ENCODE results near the gene RECK.

Gene RECK

GRCh38 chr9:36029202-36029601 is 7.5 kb upstream of the RECK start:
- DNase-seq (ENCODE audit: low read depth), result no peak

- DNase-seq (ENCODE audit: low read depth), result no peak
These were observed 6.8 kb upstream of the RECK start for GRCh38 chr9:36029765-36030528.

- no peak for DNase-seq (ENCODE audit: low read depth)
These were observed 5.8 kb upstream of the RECK start for GRCh38 chr9:36030871-36031270.

- no peak for DNase-seq (ENCODE audit: low read depth)
These were observed 4.7 kb upstream of the RECK start for GRCh38 chr9:36031774-36032555.

- DNase-seq (ENCODE audit: low read depth), result no peak
These were observed 2.9 kb upstream of the RECK start for GRCh38 chr9:36033788-36034187.

GRCh38 chr9:36034234-36034633 is 2.5 kb upstream of the RECK start:
- no peak for DNase-seq (ENCODE audit: low read depth)

- DNase-seq (ENCODE audit: low read depth), result no peak
These were observed 1.7 kb upstream of the RECK start for GRCh38 chr9:36035006-36035405.

GRCh38 chr9:36036253-36036779 is 397 bp upstream of the RECK start:
- no peak for DNase-seq (ENCODE audit: low read depth)

- DNase-seq (ENCODE audit: low read depth), result no peak
These were observed 923 bp downstream of the RECK start for GRCh38 chr9:36037549-36038122.

- no peak for DNase-seq (ENCODE audit: low read depth)
These were observed 2.4 kb downstream of the RECK start for GRCh38 chr9:36039121-36039520.

- no peak for DNase-seq (ENCODE audit: low read depth)
These were observed 3.0 kb downstream of the RECK start for GRCh38 chr9:36039696-36040095.

GRCh38 chr9:36040271-36040925 is 3.7 kb downstream of the RECK start:
- DNase-seq (ENCODE audit: low read depth), result no peak

GRCh38 chr9:36041506-36041905 is 4.8 kb downstream of the RECK start:
- DNase-seq (ENCODE audit: low read depth), result no peak

GRCh38 chr9:36045610-36046009 is 8.9 kb downstream of the RECK start:
- no peak for DNase-seq (ENCODE audit: low read depth)

GRCh38 chr9:36046923-36047322 is 10.2 kb downstream of the RECK start:
- DNase-seq (ENCODE audit: low read depth), result no peak

GRCh38 chr9:36049408-36049807 is 12.7 kb downstream of the RECK start:
- DNase-seq (ENCODE audit: low read depth), result no peak

- DNase-seq (ENCODE audit: low read depth), result no peak
These were observed 13.8 kb downstream of the RECK start for GRCh38 chr9:36050476-36050875.

GRCh38 chr9:36051317-36051716 is 14.6 kb downstream of the RECK start:
- DNase-seq (ENCODE audit: low read depth), result no peak

GRCh38 chr9:36053971-36054370 is 17.3 kb downstream of the RECK start:
- no peak for DNase-seq (ENCODE audit: low read depth)

GRCh38 chr9:36056896-36057295 is 20.2 kb downstream of the RECK start:
- DNase-seq (ENCODE audit: low read depth), result no peak

GRCh38 chr9:36063804-36064447 is 27.2 kb downstream of the RECK start:
- DNase-seq (ENCODE audit: low read depth), result no peak
